HEK293 (cell line): Measurements from ENCODE around the gene SLC51B.

Experiments
- CTCF ChIA-PET: fragments of 350-600 bp; formaldehyde crosslinking; extraction: SDS; loops from one replicate; lab custom pipeline; 2021; ENCODE audit warnings: antibody characterized with exemption; lab: Yijun Ruan, JAX
- POLR2A ChIA-PET: fragments of 300-600 bp; formaldehyde crosslinking; extraction: SDS; loops from one replicate; lab custom pipeline; 2020; ENCODE audit warnings: antibody characterized with exemption, inconsistent platforms; lab: Yijun Ruan, JAX
- H3K27ac ChIP-seq: fragments of 200-500 bp; sonication (Bioruptor generic); 2 replicates; pipeline ENCODE4 v1.5.1; 2014; ENCODE audit warnings: low read depth, low read length, control low read depth, inconsistent platforms; ENCODE audit errors: extremely low read depth
- H3K36me3 ChIP-seq, 2 experiments: fragments of 200-500 bp in 1 of 2; sonication (Bioruptor generic) in 1 of 2; 1 replicate in 1 of 2; 2 replicates in 1 of 2; pipeline ENCODE4 v1.5.1; 2014 to 2017; ENCODE audit warnings: inconsistent platforms in 2 of 2, low read length in 2 of 2; ENCODE audit not compliant: control insufficient read depth in 2 of 2, insufficient read depth in 1 of 2
- H3K4me1 ChIP-seq: fragments of 200-500 bp; sonication (Bioruptor generic); 2 replicates; pipeline ENCODE4 v1.5.1; 2014; ENCODE audit warnings: mild to moderate bottlenecking, low read length, inconsistent platforms; ENCODE audit not compliant: control insufficient read depth, insufficient read depth
- H3K4me3 ChIP-seq: 2 replicates; pipeline ENCODE4 v1.5.1; 2011; ENCODE audit warnings: low read depth, mild to moderate bottlenecking, control low read depth, low read length, moderate library complexity
- H3K9me3 ChIP-seq: fragments of 200-500 bp; sonication (Bioruptor generic); 2 replicates; pipeline ENCODE4 v1.5.1; 2014; ENCODE audit warnings: low read depth, low read length, inconsistent platforms; ENCODE audit not compliant: control insufficient read depth, insufficient read depth
- BCL6B ChIP-seq: fragments of 450-650 bp; formaldehyde crosslinking; IDR thresholded peaks from 2 replicates; pipeline ENCODE4 v1.5.1; 2017; ENCODE audit warnings: missing biosample characterization, missing genetic modification characterization
- GLI2 ChIP-seq: fragments of 450-650 bp; formaldehyde crosslinking; IDR thresholded peaks from 2 replicates; pipeline ENCODE4; 2017; ENCODE audit warnings: missing biosample characterization, missing genetic modification characterization, low read depth, borderline replicate concordance
- HOXC10 ChIP-seq: sonication (generic); formaldehyde crosslinking; IDR thresholded peaks from 2 replicates; pipeline ENCODE4 v1.8.1; 2023; ENCODE audit warnings: mild to moderate bottlenecking, missing genetic modification reagents
- KLF7 ChIP-seq: fragments of 450-650 bp; formaldehyde crosslinking; IDR thresholded peaks from 2 replicates; pipeline ENCODE4 v1.5.1; 2016; ENCODE audit warnings: missing biosample characterization, missing genetic modification characterization, borderline replicate concordance
- MZF1 ChIP-seq: fragments of 450-650 bp; formaldehyde crosslinking; IDR thresholded peaks from 2 replicates; pipeline ENCODE4 v1.5.1; 2017; ENCODE audit warnings: missing biosample characterization, missing genetic modification characterization, borderline replicate concordance
- PRDM2 ChIP-seq: fragments of 450-650 bp; formaldehyde crosslinking; IDR thresholded peaks from 2 replicates; pipeline ENCODE4 v1.5.1; 2016; ENCODE audit warnings: missing biosample characterization, missing genetic modification characterization, borderline replicate concordance
- REPIN1 ChIP-seq: fragments of 450-650 bp; formaldehyde crosslinking; IDR thresholded peaks from 2 replicates; pipeline ENCODE4 v1.5.1; 2017; ENCODE audit warnings: missing biosample characterization, missing genetic modification characterization, low read depth
- SP2 ChIP-seq: fragments of 450-650 bp; formaldehyde crosslinking; IDR thresholded peaks from 2 replicates; pipeline ENCODE4 v1.5.1; 2016; ENCODE audit warnings: missing biosample characterization, missing genetic modification characterization
- YY1 ChIP-seq: fragments of 450-650 bp; formaldehyde crosslinking; IDR thresholded peaks from 2 replicates; pipeline ENCODE4 v1.5.1; 2018; ENCODE audit warnings: missing biosample characterization, missing genetic modification characterization
- ZNF146 ChIP-seq: fragments of 450-650 bp; formaldehyde crosslinking; IDR thresholded peaks from 2 replicates; pipeline ENCODE4 v1.5.1; 2016; ENCODE audit warnings: missing biosample characterization, missing genetic modification characterization
- ZNF214 ChIP-seq: fragments of 450-650 bp; formaldehyde crosslinking; IDR thresholded peaks from 2 replicates; pipeline ENCODE4 v1.5.1; 2017; ENCODE audit warnings: missing biosample characterization, mild to moderate bottlenecking, missing genetic modification characterization, borderline replicate concordance
- ZNF248 ChIP-seq: fragments of 450-650 bp; formaldehyde crosslinking; IDR thresholded peaks from 2 replicates; pipeline ENCODE4 v1.5.1; 2017; ENCODE audit warnings: missing biosample characterization, missing genetic modification characterization
- ZNF311 ChIP-seq: fragments of 450-650 bp; formaldehyde crosslinking; IDR thresholded peaks from 2 replicates; pipeline ENCODE4 v1.5.1; 2017; ENCODE audit warnings: missing biosample characterization, missing genetic modification characterization, borderline replicate concordance
- ZNF362 ChIP-seq: fragments of 450-650 bp; formaldehyde crosslinking; IDR thresholded peaks from 2 replicates; pipeline ENCODE4 v1.5.1; 2016; ENCODE audit warnings: missing biosample characterization, missing genetic modification characterization
- ZNF391 ChIP-seq: fragments of 450-650 bp; formaldehyde crosslinking; IDR thresholded peaks from 2 replicates; pipeline ENCODE4 v1.5.1; 2016; ENCODE audit warnings: low read depth, missing biosample characterization, missing genetic modification characterization, borderline replicate concordance
- ZNF394 ChIP-seq: fragments of 450-650 bp; formaldehyde crosslinking; IDR thresholded peaks from 2 replicates; pipeline ENCODE4 v1.5.1; 2016; ENCODE audit warnings: missing biosample characterization, missing genetic modification characterization, mild to moderate bottlenecking, moderate library complexity, borderline replicate concordance
- ZNF488 ChIP-seq: fragments of 450-650 bp; formaldehyde crosslinking; IDR thresholded peaks from 2 replicates; pipeline ENCODE4 v1.5.1; 2016; ENCODE audit warnings: missing biosample characterization, missing genetic modification characterization
- ZNF514 ChIP-seq: fragments of 450-650 bp; formaldehyde crosslinking; IDR thresholded peaks from 2 replicates; pipeline ENCODE4 v1.5.1; 2016; ENCODE audit warnings: missing biosample characterization, missing genetic modification characterization
- ZNF529 ChIP-seq: fragments of 450-650 bp; formaldehyde crosslinking; IDR thresholded peaks from 2 replicates; pipeline ENCODE4 v1.5.1; 2017; ENCODE audit warnings: missing genetic modification characterization, missing biosample characterization; ENCODE audit not compliant: insufficient replicate concordance
- ZNF596 ChIP-seq: fragments of 450-650 bp; IDR thresholded peaks from 2 replicates; pipeline ENCODE4 v1.5.0; 2018; ENCODE audit warnings: missing biosample characterization, mild to moderate bottlenecking, missing genetic modification characterization, moderate library complexity
- ZNF660 ChIP-seq: fragments of 450-650 bp; IDR thresholded peaks from 2 replicates; pipeline ENCODE4 v1.5.1; 2018; ENCODE audit warnings: missing biosample characterization, mild to moderate bottlenecking, missing genetic modification characterization
- ZNF704 ChIP-seq: fragments of 450-650 bp; formaldehyde crosslinking; IDR thresholded peaks from 2 replicates; pipeline ENCODE4 v1.5.1; 2016; ENCODE audit warnings: missing biosample characterization, missing genetic modification characterization
- ZNF747 ChIP-seq: fragments of 450-650 bp; formaldehyde crosslinking; IDR thresholded peaks from 2 replicates; pipeline ENCODE4 v1.5.1; 2016; ENCODE audit warnings: missing biosample characterization, missing genetic modification characterization
- ZNF777 ChIP-seq: fragments of 450-650 bp; formaldehyde crosslinking; IDR thresholded peaks from 2 replicates; pipeline ENCODE4 v1.5.1; 2017; ENCODE audit warnings: missing biosample characterization, missing genetic modification characterization, borderline replicate concordance
- ZSCAN30 ChIP-seq: fragments of 450-650 bp; IDR thresholded peaks from 2 replicates; pipeline ENCODE4 v1.5.1; 2018; ENCODE audit warnings: missing biosample characterization, mild to moderate bottlenecking, missing genetic modification characterization, moderate library complexity

SLC51B gene

GRCh38 chr15:65020419-65020818 lies 24.8 kb upstream of the SLC51B start (continued):
- TF ChIP-seq ZNF394 (tag by site-specific recombination): no peak
- no peak for TF ChIP-seq ZNF311 (tag by site-specific recombination)
- no peak for TF ChIP-seq ZNF660 (tag by site-specific recombination)
- TF ChIP-seq GLI2: no peak
- no peak for TF ChIP-seq ZNF362
- TF ChIP-seq ZNF777: no peak
- no peak for TF ChIP-seq ZNF391 (tag by site-specific recombination)
- TF ChIP-seq ZNF747 (tag by site-specific recombination): no peak

GRCh38 chr15:65021488-65021887 lies 23.7 kb upstream of the SLC51B start:
- CTCF ChIA-PET: no interaction called here
- TF ChIP-seq ZSCAN30 (no peak), ZNF529 (no peak), ZNF146 (tag by site-specific recombination) (no peak), ZNF704 (tag by site-specific recombination) (no peak), MZF1 (tag by site-specific recombination) (no peak)
- H3K36me3 ChIP-seq: peaks cover 27 to 59% of the 10 kb centered on the region in 2 experiments
- no peak overlapping the region for H3K27ac ChIP-seq
- POLR2A ChIA-PET: no interaction called here
- no peaks in the 10 kb centered on the region for H3K9me3 ChIP-seq
- H3K4me3 ChIP-seq: no peak overlapping the region
- H3K4me1 ChIP-seq: no peaks in the 10 kb centered on the region

GRCh38 chr15:65026756-65027155 lies 18.4 kb upstream of the SLC51B start:
- no peak for TF ChIP-seq SP2
- TF ChIP-seq HOXC10 (CRISPR knock-in tag): no peak
- no peak for TF ChIP-seq ZNF596 (tag by site-specific recombination)
- TF ChIP-seq ZNF248: no peak
- TF ChIP-seq ZNF514: no peak
- no peak for TF ChIP-seq ZNF488 (tag by site-specific recombination)
- TF ChIP-seq KLF7: no peak
- TF ChIP-seq PRDM2 (tag by site-specific recombination): no peak
- TF ChIP-seq ZNF214: no peak
- no peak for TF ChIP-seq YY1 (tag by site-specific recombination)
- no peak for TF ChIP-seq MZF1 (tag by site-specific recombination)
- TF ChIP-seq REPIN1 (tag by site-specific recombination): no peak
- TF ChIP-seq BCL6B (tag by site-specific recombination): no peak
- Histone ChIP-seq H3K4me1 (no peaks in the 10 kb centered on the region), H3K36me3 (peaks cover 17 to 27% of the 10 kb centered on the region in 2 experiments; a peak in 2 of 3 replicates), H3K4me3 (no peak overlapping the region), H3K27ac (no peak overlapping the region), H3K9me3 (no peaks in the 10 kb centered on the region)
- ChIA-PET CTCF (interaction anchor here (0.7 kb wide), 1 partner anchor 28 kb away, joined by 3 read pairs; no protein-coding TSS in a partner anchor), POLR2A (no interaction called here)
